NCI-H1694 (cell line): Measurements from ENCODE around the gene MOSMO.
A peak's percentile ranks its signal among the peaks of the same experiment; 100 is the strongest.
"Not testable (repeated sequence)": the region's sequence is repeated elsewhere in the genome, so short reads cannot be mapped to it uniquely, and the experiment has no call there.

Experiments used
- DNase-seq: peaks from one replicate; lab custom pipeline; 2025; lab: John Stamatoyannopoulos, UW

The MOSMO gene

DNA sequence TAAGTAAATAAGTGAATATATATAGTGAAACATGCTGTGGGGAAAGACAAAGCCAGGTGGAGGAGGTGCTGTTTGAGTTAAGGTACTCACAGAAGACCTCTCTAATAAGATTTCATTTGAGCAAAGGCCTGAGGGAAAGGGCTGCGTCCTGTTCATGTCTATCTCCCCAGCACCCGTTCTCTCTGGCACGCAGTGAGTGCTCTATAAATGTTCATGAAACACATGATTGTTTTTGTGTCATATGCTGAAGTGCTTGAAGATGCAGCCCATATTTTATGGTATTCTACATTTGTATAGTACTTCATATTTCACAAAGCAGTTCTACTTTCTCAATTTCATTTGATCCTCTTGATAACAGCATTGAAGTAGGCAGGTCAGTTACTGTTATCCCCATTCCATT lies 85.4 kb downstream of the MOSMO start:
- no peak for DNase-seq

DNA sequence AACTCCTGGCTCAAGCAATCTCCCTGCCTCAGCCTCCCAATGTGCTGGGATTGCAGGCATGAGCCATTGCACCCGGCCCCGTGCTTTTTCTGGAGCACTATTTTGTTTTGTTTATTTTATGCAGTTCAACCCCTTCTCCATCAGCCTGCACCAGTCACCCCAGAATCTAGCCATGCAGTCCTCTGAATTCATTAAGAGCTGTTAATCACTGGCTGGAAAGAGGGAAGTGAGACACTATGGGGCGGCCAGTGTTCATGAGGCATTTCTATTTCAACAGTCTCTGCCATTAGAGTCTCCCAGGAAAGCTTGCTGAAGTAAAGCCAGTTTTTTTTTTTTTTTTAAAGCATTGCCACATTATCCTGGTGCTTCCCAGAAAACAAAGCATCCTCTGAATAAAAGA lies 86.1 kb downstream of the MOSMO start:
- no peak for DNase-seq

DNA sequence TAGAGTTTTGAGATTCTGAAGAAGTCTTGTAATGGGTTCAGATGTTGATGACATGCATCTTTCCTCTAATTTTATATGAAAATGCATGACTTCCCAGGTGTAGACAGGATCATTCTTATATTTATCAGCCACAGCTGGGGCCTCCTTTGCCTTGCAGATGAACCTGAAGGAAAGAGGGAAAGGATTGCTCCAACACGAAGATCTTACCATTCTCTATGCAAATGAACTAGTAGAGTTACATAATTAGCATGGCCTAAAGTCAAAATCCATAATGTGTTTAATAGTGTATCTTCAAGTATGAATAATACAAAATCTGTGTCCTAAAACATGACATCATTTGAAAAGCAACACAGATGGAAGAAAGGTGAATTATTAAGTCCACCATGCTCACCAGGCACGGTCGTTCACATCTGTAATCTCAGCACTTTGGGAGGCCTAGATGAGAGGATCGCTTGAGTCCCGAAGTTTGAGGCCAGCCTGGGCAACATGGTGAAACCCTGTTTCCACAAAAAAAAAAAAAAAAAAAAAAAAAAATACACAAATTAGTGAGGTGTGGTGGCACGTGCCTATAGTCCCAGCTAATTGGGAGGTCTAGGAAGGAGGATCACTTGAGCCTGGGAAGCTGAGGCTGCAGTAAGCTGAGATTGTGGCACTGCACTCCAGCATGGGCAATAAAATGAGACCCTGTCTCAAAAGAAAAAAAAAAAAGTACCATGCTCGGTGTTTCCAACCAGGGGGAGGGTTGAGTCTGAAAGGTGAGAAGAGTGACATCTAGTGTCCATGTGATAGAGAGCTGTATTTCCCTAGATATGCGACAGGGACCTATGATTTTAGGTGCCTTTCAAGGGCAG lies 90.7 kb downstream of the MOSMO start:
- DNase-seq, result peak; percentile 58

DNA sequence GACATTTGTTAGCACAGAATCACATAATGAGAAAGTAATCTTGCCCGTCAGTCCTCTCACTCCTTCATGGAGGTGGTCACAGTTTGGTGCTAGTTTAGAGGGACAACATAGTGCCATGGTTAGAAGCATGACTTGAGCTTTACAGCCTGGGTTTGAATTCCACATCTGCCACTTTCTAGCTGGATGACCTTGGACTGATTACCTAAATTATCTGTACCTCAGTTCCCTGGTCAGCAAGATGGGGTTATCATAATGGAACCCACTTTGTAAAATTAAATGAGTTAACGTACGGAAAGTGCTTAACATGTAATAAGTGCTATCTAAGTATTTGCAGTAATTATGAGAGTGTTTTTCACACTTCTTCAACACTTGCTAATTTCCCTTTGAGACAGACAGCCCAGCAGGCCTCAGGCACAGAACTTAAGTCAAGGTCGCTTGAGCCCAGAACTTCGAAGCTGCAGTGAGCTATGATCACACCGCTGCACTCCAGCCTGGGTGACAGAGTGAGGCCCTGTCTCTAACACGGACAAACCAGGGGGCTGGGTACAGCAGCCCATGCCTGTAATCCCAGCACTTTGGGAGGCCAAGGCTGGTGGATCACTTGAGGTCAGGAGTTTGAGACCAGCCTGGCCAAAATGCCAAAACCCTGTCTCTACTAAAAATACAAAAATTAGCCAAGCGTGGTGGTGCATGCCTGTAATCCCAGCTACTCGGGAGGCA lies 91.5 kb downstream of the MOSMO start:
- DNase-seq, result no peak

DNA sequence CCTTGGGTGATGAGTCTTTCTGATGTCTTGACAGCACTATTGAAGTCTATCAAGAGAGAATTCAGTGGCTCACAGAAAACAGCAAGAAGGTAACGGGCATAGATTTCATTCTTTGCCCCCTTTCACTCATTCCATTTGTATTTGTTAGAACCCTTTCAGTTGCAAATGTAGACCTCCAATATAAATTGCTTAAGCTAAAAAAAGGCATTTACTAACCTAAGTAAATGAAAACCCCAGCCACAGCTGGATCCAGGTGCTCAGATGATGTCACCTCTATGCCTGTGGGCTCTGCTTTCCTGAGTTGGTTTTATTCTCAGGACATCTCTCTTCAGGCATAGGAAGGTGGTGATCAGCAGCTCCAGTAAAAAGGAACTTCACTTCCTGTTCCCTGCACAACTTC lies 95.5 kb downstream of the MOSMO start:
- DNase-seq, result no peak

DNA sequence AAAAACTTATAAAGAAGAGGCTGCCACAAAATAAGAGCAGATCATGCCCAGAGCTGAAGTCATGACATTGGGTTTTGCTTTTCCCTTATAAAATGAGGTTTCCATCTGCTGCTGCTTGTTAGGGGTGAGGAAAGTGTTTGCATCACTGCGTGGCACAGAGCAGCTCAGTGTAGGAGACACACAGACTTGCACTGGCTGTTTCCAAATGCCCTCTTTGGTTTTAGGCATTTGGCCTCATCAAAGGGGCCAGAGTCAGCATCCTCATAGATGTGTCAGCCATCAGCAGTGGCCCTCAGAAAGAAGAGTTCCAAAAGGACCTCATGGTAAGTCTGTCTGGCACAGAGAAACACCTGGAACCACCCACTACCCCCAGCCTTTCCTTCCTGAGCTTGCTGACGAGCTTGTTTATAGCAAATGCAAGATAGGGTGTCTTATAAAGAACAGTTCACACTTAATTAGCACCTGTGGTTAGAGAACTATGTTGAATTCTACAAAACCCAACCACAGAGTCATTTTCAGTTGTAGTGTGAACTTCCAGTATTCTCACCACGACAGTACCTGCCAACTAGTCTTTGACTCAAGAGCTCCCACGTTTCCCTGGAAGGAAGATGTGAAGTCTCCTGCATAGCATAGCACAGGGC lies 101.5 kb downstream of the MOSMO start:
- DNase-seq, result no peak

DNA sequence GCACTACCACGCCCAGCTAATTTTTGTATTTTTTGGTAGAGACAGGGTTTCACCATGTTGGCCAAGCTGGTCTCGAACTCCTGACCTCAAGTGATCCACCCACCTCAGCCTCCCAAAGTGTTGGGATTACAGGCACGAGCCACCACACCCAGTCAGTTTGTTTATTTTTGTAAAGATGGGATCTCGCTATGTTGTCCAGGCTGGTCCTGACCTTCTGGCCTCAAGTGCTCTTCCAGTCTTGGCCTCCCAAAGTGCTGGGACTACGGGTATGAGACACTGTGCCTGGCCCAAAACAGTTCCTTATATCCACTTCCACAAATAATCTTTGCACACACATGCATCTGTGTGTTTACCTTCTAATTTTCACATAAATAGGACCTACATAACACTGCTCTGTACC lies 103.7 kb downstream of the MOSMO start:
- not testable (repeated sequence) for DNase-seq

DNA sequence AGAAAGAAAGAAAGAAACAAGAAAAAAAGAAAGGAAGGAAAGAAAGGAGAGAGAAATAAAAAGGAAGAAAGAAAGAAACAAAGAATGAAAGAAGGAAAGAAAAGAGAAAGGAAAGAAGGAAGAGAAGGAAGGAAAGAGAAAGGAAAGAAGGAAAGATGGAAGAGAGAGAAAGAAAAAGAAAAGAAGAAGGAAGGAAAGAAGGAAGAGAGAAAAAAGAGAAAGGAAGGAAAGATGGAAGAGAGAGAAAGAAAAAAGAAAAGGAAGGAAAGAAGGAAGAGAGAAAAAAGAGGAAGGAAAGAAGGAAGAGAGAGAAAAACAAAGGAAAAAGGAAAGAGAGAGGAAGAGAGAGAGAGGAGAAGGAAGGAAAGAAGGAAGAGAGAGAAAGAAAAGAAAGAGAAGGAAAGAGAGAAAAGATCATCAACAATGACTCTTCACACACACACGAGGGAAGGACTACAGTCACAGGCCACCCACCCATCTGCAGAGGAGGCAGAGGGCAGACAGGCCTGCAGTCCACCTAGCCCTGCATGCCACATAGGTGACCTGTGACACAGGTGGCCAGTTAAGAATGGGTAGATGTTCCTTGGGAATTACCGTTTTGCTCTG lies 108.3 kb downstream of the MOSMO start:
- no peak for DNase-seq

DNA sequence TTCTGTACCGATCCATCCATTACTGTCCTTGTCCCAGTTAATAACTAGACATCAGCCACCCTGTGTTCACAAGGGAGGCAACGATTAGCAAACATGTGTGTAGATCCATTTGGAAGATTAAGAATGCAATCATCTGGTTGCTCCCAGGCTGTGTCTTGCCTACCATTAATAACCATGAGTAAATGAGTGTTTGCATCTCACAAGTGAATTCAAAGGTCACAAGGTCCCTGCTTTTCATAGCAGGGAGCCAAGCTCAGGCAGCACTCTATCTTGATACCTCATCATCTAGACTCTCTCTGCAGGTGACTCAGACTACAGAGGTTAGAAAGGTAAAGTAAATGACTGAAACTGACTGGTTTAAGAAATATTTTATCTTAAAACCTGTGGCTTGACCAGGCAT lies 109.7 kb downstream of the MOSMO start:
- DNase-seq, result no peak

DNA sequence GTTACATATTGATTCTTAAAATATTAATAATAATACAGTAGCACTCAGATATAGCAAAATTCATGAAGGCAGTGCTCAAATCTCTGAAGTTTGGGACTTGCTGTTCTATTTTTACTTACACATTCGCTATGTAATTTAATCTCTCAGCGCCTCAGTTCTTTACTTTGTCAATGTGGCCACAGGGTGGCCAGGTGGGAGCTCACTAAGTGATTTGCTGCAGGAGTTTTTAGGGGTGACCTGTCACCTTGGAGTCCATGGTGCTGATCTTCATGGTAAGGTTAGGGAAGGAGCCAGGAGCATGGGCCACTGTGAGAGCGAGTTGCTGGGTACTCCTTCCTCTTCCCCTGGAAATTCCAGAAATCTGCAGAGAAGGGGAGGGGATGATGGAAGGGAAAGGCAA lies 112.5 kb downstream of the MOSMO start:
- DNase-seq, result no peak

DNA sequence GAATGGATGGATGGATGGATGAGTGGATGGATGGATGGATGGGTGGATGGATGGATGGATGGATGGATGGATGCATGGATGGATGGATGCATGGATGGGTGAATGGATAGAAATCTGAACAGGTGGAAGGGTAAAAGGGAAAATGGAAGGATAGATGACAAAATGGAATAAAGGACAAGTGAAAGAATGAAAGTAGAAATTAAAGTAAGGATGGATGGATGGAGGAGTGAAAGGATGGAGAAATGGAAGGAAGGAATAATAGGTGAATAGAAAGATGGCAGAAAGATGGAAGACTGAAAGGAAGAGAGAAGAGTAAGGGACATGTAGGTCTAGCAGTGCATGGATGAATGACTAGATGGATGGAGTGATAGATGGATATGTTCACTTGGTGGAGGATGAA lies 114.3 kb downstream of the MOSMO start:
- no peak for DNase-seq

DNA sequence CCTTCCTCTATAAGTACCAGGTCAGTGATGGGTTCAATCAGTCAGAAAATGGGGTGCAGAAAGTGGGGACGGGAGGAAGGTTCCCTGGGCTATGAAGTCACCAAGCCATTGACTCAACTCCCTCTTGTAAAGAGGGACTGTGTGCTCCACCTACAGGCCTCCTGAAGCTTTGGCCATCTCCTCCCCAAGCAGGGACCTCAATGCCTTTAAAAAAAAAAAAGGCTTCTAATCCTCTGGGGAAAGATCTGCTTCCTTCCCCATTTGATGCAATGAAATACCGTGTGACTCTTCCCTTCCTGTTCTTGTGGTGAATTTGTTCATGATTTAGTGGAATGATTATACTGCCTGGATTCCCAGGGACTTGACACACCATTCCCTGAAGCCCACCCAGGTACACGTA lies 115.2 kb downstream of the MOSMO start:
- DNase-seq, result no peak

DNA sequence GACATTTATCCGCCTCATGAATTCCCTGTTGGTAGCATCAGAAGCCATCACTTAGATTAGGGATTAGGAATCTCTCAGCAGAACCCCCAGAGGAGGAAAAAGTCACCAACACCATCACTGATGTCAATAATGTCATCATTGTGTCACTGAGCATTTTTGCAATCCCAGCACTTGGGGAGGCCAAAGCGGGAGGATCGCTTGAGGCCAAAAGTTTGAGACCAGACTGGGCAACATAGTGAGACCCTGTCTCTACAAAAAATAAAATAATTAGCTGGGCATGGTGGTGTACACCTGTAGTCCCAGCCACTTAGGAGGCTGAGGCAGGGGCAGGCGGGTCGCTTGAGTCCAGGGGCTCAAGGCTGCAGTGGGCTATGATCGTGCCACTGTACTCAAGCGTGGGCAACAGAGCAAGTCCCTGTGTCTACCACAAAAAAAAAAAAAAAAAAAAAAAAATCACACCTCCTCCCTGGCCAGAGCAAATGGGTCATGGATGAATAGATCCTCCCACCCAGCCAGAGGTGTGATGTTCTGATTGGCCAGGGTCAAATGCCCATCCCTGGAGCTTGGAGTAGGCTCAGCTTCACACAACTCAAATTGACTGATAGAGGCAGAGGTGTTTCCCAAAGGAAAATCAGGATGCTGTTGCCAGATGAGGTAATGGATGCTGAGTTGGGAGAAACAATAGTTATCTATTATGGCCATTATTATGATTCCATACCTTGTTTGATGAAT lies 116.0 kb downstream of the MOSMO start:
- DNase-seq, result no peak

DNA sequence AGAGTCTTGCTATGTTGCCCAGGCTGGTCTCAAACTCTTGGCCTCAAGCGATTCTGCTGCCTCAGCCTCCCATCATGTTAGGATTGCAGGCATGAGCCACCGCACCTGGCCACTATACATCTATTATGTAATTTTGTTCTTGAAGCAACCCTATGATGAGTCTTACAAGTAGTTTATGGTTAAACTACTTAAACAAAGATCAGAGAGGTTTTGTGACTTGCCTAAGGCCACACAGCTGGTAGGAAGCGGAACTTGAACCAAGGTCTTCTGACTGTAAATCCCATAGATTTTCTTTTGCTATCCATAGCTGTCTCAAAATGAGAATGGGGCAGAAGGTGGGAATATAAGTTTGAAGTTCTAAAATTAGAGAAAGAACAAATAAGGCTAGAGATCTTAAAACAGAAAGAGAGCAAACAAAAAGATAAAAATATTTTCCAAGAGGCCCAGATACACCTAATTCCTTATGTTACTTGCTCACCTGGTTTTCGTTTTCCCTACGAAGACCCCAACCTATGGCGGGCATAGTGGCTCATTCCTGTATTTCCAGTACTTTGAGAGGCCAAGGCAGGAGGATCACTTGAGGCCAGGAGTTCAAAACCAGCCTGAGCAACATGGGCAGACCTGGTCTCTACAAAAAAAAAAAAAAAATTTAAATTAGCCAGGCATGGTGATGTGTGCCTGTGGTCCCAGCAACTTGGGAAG lies 116.8 kb downstream of the MOSMO start:
- DNase-seq, result no peak

DNA sequence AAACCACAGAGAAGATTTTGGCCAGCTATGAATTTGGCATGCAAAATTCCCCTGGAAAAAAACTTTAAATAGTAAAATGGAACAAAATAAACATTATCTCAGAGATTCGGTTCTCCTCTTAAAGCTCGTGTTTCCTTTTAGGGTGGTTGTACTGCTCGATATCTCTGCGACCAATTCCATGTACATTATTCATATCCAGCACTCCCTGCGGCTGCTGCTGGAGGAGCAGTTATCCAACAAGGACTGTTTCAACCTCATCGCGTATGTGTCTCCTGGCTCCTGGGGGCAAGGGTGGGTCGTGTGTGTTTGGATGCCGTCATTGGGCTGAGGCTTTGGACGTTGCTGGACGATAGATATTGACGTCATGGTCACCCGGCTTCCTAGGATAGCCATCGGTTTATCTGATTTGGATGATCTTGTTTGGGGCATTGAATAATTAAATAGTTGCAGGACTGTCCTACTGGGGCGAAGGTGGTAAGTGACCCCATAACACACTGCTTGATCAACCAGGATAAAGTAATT lies 118.2 kb downstream of the MOSMO start:
- no peak for DNase-seq

DNA sequence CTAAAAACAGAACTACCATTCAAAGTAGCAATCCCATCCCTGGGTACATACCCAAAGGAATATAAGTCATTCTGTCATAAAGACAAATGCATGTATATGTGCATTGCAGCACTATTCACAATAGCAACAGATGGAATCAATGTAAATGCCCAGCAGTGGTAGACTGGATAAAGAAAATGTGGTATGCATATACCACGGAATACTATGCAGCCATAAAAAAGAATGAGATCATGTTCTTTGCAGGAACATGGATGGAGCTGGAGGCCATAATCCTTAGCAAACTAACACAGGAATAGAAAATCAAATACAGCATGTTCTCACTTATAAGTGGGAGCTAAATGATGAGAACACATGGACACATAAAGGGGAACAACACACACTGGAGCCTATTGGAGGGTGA lies 120.6 kb downstream of the MOSMO start:
- not testable (repeated sequence) for DNase-seq

DNA sequence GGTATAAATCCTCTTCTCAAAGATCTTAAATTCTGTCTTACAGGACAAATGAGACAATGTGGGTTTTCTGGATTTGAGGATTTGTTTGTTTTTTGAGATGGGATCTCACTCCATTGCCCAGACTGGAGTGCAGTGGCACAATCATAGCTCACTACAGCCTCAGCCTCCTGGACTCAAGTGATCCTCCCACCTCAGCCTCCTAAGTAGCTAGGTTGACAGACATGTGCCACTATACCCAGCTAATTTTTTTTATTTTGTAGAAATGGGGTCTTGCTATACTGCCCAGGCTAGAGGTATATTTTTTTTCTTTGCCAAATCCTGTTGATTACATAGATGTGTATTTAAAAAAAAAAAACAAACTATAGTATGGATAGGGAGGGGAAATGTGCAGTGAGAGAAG lies 122.6 kb downstream of the MOSMO start:
- no peak for DNase-seq

DNA sequence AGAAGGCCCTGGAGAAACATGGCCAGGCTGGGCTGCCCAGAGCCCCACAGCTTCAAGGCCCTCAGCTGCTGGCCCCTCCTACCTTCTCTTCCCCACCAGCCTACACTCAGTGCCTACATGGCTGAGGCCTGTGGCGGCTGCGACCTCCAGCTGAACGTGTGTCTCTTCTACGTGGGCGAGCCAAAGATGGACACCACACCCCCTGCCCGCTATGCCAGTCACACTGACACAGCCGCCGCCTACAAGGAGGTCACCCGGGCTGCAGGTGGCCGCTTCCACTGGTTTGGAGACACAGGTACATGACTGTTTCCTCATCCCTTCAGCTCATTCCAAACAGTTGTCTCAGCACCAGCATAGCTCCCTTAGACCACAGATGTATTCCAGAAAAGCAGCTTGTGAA lies 124.9 kb downstream of the MOSMO start:
- no peak for DNase-seq
